Glutamatergic neuron (in vitro differentiated cells): Measurements from ENCODE around the gene MAP2K2. TPM values are rescaled to one million over a fixed set of nuclear protein-coding genes. Genes with fewer than 3 reads are reported as not detected.

Experiments used
- DNase-seq: peaks from one replicate; pipeline ENCODE4 v3.0.0; 2022
- H3K27ac Mint-ChIP-seq: one replicate; pipeline ENCODE4 v1.8.0; 2020; ENCODE audit warnings: mild to moderate bottlenecking, mixed read lengths, inconsistent platforms; ENCODE audit not compliant: unreplicated experiment
- H3K27me3 Mint-ChIP-seq: one replicate; pipeline ENCODE4 v1.8.0; 2020; ENCODE audit warnings: mild to moderate bottlenecking, moderate library complexity, mixed read lengths, inconsistent platforms; ENCODE audit not compliant: unreplicated experiment
- H3K36me3 Mint-ChIP-seq: one replicate; pipeline ENCODE4 v1.8.0; 2020; ENCODE audit warnings: mild to moderate bottlenecking, mixed read lengths, inconsistent platforms; ENCODE audit not compliant: unreplicated experiment
- H3K4me1 Mint-ChIP-seq: one replicate; pipeline ENCODE4 v1.8.0; 2020; ENCODE audit warnings: mild to moderate bottlenecking, low read depth, mixed read lengths, inconsistent platforms; ENCODE audit not compliant: unreplicated experiment
- H3K4me3 Mint-ChIP-seq: one replicate; pipeline ENCODE4 v1.8.0; 2020; ENCODE audit warnings: mild to moderate bottlenecking, mixed read lengths, inconsistent platforms; ENCODE audit not compliant: unreplicated experiment
- H3K9me3 Mint-ChIP-seq: one replicate; pipeline ENCODE4 v1.8.0; 2020; ENCODE audit warnings: mild to moderate bottlenecking, moderate library complexity, mixed read lengths, inconsistent platforms; ENCODE audit not compliant: unreplicated experiment
- total RNA-seq: library from RNA; stranded (reverse); fragmentation: NEBNext Ultra II Directional; extraction: Animal tissue kit (Norgen Biotek cat#: 25700); gene quantifications from one replicate; pipeline ENCODE4 v1.2.1, GENCODE V29; 2021; ENCODE audit not compliant: unreplicated experiment
- TF ChIP-seq, protein P1 (sequence below): fragments of 200-600 bp; sonication (generic); IDR thresholded peaks from one replicate; pipeline ENCODE4 v1.5.0; 2021; ENCODE audit not compliant: partially characterized antibody, unreplicated experiment

Gene MAP2K2
- total RNA-seq, 1 donor from 2014 or later, result 148 TPM

DNA sequence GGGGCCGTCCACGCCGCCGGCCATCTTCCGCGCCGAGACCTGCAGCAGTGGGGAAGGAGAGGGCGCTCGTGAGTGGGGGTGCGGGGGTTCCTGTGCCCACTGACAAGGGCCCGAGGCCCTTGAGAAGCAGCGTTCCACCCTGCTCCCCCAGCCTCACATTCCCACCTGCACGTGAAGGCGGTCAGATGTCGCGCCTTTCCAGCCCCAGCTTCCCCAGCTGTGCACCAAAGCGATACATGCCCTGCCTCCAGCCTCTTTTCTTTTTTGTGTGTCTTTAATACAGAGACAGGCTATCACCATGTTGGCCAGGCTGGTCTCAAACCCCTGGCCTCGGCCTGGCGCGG lies 68.7 kb downstream of the MAP2K2 start:
- TF ChIP-seq, protein P1, sequence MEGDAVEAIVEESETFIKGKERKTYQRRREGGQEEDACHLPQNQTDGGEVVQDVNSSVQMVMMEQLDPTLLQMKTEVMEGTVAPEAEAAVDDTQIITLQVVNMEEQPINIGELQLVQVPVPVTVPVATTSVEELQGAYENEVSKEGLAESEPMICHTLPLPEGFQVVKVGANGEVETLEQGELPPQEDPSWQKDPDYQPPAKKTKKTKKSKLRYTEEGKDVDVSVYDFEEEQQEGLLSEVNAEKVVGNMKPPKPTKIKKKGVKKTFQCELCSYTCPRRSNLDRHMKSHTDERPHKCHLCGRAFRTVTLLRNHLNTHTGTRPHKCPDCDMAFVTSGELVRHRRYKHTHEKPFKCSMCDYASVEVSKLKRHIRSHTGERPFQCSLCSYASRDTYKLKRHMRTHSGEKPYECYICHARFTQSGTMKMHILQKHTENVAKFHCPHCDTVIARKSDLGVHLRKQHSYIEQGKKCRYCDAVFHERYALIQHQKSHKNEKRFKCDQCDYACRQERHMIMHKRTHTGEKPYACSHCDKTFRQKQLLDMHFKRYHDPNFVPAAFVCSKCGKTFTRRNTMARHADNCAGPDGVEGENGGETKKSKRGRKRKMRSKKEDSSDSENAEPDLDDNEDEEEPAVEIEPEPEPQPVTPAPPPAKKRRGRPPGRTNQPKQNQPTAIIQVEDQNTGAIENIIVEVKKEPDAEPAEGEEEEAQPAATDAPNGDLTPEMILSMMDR, result no peak
- H3K4me3 Mint-ChIP-seq, result no peak overlapping the region

DNA sequence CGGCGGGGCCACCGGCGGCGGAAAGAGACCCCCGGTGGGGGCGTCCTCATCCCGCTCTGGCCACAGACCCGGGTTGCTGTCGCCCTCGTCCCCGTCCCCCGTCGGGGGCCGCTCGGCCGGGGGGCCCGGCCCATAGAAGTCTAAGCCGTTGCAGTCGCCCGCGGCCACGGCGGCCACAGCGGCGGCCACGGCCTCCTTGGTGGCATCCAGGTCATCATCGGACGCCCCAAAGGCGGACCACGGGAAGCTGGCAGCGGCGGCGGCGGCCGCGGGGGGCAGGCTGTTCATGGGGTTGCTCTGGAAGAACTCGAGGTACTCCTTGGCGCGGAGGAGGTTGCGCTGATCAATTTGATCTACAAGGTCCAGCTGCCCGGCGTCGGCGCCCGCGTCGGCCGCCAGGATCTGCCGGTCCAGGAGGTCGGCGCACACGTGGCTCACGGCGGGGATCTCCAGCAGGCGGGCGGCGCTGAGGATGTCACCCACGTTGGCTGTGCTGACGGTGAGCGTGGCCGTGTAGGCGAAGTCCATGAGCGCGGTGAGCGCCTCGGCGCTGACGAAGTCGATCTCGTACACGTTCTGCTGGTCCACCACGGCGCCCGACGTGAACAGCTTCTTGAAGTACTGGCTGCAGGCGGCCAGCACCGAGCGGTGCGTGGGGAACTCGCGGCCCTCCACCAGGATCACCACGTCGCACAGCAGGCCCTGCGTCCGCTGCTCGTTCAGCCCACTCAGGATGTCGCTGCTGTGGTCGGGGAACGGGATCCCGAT lies 69.3 kb downstream of the MAP2K2 start:
- peaks cover 18% of the 10 kb centered on the region for H3K27me3 Mint-ChIP-seq
- DNase-seq, result no peak
- TF ChIP-seq, protein P1, result no peak
- peaks cover 17% of the 10 kb centered on the region for H3K9me3 Mint-ChIP-seq
- no peak overlapping the region for H3K4me3 Mint-ChIP-seq
- H3K4me1 Mint-ChIP-seq, result peaks cover 14% of the 10 kb centered on the region
- H3K36me3 Mint-ChIP-seq, result peaks cover 10% of the 10 kb centered on the region
- H3K27ac Mint-ChIP-seq, result no peak overlapping the region

More for the DNA sequence above, 68.7 kb downstream of the MAP2K2 start:
- Mint-ChIP-seq H3K27ac (no peak overlapping the region), H3K36me3 (peaks cover 10% of the 10 kb centered on the region), H3K9me3 (peaks cover 15% of the 10 kb centered on the region), H3K4me1 (peaks cover 13% of the 10 kb centered on the region), H3K27me3 (peaks cover 18% of the 10 kb centered on the region)
- DNase-seq, result no peak

DNA sequence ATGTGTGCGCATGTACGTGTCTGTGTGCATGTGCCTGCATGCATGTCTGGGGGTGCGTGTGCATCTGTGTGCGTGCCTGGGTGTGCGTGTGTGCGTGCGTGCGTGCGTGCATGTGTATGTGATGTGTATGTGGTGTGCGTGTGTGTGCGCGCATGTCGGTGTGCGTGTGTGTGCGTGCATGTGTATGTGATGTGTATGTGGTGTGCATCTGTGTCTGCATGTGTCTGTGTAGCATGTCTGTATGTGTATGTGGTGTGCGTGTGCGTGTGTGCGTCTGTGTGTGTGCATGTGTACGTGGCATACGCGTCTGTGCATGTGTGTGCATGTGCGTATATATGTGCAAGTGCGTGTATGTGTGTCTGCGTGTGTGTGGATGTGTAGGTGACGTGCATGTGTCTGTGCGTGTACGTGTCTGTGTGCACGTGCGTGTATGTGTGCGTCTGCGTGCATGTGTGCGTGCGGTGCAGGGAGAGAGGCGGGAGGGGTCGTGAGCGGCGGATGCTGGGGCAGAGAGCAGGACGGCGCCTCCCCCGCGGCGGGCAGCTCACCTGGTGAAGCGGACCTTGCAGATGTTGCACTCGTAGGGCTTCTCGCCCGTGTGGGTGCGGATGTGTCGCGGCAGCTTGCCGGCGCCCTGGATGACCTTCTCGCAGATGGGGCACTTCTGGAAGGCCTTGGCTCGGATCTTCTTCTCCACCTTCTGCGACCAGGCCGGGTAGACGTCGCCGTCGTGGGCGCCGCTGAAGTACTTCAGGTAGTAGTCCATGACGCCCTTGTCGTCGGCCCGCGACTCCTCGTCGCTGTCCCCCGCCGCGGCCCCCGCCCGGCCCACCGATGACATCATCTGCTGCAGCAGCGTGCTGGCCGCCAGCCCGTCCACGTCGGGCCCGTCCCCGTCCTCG lies 70.2 kb downstream of the MAP2K2 start:
- H3K36me3 Mint-ChIP-seq, result peaks cover 10% of the 10 kb centered on the region
- peak overlapping the region; percentile 85 for H3K27ac Mint-ChIP-seq
- peaks cover 16% of the 10 kb centered on the region for H3K27me3 Mint-ChIP-seq
- peaks cover 14% of the 10 kb centered on the region for H3K4me1 Mint-ChIP-seq
- peaks cover 19% of the 10 kb centered on the region for H3K9me3 Mint-ChIP-seq
- H3K4me3 Mint-ChIP-seq, result peak overlapping the region; percentile 3
- no peak for DNase-seq
- TF ChIP-seq, protein P1, result no peak

DNA sequence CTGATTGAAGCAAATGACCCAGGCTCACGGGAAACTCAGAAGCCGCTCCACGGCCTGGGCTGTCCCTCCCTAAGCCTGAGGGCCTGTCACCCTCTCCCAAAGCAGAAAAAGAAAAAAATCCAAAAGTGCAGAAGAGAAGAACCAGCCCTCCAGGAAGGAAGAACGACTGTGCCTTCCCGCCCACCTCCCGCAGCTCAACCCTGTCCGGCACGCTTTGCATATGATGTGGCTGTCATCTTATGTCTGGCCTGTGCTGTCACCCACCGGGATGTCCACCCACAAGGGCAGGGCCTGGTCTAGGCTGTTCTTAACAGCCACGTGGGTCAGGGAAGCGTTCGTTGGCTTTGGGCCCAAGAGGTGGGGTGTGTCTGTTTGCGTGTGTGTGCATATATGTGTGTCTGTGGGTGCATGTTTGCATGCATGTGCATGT lies 70.9 kb downstream of the MAP2K2 start:
- Mint-ChIP-seq H3K4me1 (peaks cover 14% of the 10 kb centered on the region), H3K4me3 (no peak overlapping the region), H3K27me3 (peaks cover 16% of the 10 kb centered on the region), H3K27ac (peak overlapping the region; percentile 85), H3K36me3 (peaks cover 10% of the 10 kb centered on the region), H3K9me3 (peaks cover 19% of the 10 kb centered on the region)
- DNase-seq, result no peak
- TF ChIP-seq, protein P1, result no peak
